Transverse colon (tissue), 4 donors: ENCODE measurements around the gene ETNK2.

Experiments used
- POLR2A ChIP-seq: fragments of 450-650 bp; IDR thresholded peaks from one replicate; pipeline ENCODE4 v1.6.1; 2016; ENCODE audit warnings: antibody characterized with exemption, mild to moderate bottlenecking, moderate library complexity
- POLR2AphosphoS5 ChIP-seq, 3 donors: sonication (generic); formaldehyde crosslinking; IDR thresholded peaks; one replicate each; pipeline ENCODE4 v1.6.1; 2016; ENCODE audit warnings: antibody characterized with exemption in 3 of 3
- TF ChIP-seq, protein P1 (sequence below), 5 experiments: fragments of 200-600 bp in 3 of 5; fragments of 450-650 bp in 2 of 5; sonication (generic) in 3 of 5; IDR thresholded peaks; 1 replicate in 2 of 5; 2 replicates in 3 of 5; pipeline ENCODE4 v1.5.1; 2016 to 2017; ENCODE audit warnings: antibody characterized with exemption in 5 of 5, inconsistent platforms in 3 of 5, mild to moderate bottlenecking in 2 of 5, moderate library complexity in 1 of 5

DNA sequence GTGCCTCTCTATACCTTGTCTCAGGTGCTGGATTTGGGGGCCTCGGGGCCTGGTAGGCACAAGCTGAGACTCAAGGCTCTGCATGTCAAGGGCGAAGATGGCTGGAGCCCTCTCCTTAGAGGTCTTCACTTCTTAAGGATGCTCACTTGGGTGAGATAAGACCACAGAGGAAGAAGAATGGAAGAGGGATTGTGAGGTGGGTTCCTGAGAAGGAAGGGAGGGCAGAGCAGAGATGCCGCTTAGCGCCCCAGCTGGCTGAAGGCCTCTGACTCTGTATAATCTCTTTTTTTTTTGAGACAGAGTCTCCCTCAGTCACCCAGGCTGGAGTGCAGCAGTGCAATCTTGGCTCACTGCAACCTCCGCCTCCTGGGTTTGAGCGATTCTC is 46.7 kb downstream of the ETNK2 start:
- TF ChIP-seq, protein P1, sequence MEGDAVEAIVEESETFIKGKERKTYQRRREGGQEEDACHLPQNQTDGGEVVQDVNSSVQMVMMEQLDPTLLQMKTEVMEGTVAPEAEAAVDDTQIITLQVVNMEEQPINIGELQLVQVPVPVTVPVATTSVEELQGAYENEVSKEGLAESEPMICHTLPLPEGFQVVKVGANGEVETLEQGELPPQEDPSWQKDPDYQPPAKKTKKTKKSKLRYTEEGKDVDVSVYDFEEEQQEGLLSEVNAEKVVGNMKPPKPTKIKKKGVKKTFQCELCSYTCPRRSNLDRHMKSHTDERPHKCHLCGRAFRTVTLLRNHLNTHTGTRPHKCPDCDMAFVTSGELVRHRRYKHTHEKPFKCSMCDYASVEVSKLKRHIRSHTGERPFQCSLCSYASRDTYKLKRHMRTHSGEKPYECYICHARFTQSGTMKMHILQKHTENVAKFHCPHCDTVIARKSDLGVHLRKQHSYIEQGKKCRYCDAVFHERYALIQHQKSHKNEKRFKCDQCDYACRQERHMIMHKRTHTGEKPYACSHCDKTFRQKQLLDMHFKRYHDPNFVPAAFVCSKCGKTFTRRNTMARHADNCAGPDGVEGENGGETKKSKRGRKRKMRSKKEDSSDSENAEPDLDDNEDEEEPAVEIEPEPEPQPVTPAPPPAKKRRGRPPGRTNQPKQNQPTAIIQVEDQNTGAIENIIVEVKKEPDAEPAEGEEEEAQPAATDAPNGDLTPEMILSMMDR (IDR thresholded peaks at IDR 0.05): no peak
- no peak for TF ChIP-seq POLR2A
- TF ChIP-seq POLR2AphosphoS5 (IDR thresholded peaks at IDR 0.05): no peak
